NCI-H2171 treated with DMSO at 0.1 percent for 48 hours (cell line): ENCODE measurements around the gene RDH13.
"Not testable (repeated sequence)": the region's sequence is repeated elsewhere in the genome, so short reads cannot be mapped to it uniquely, and the experiment has no call there.

ENCODE experiments used
- DNase-seq: peaks from one replicate; lab custom pipeline; 2025; lab: John Stamatoyannopoulos, UW

RDH13 gene, protein sequence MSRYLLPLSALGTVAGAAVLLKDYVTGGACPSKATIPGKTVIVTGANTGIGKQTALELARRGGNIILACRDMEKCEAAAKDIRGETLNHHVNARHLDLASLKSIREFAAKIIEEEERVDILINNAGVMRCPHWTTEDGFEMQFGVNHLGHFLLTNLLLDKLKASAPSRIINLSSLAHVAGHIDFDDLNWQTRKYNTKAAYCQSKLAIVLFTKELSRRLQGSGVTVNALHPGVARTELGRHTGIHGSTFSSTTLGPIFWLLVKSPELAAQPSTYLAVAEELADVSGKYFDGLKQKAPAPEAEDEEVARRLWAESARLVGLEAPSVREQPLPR

DNA sequence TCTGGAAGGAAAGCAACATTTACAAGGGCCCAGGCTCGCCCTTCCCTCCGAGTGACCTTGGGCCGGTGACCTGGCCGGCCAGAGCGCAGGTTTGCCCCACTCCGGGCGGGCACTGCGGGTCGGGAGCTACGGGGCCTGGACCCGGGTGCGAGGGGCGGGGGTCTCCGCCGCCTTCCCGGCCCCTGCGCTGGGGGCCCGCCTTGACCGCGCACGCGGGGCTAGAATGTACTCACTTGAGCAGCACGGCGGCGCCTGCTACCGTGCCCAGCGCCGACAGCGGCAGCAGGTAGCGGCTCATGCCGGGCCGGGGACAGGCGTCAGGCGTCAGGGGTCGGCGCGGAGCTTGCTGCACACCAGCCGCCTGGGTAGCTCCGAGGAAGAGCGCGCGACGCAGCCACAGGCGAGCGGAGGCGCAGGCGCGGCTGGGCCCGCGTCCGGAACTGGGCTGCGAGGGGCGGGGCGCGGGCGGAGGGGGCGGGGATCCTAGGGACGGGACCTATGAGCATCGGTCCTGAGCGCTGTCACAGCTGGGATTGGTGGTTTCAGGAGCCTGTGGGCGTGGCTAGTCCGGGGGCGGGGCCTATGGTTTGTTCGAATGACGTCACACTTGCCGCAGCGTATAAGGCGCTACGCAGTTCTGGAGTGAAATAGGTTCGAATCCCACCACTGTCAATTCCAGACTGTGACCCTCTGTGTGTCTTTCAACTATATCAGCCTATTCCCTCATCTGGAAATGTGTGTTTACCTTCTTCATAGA is at the start of gene RDH13:
RDH13 (minus strand) TSS at position 414 of the 757 bp plus-strand sequence; CDS start at position 298, 116 bp downstream.
- peak; percentile 96 for DNase-seq

DNA sequence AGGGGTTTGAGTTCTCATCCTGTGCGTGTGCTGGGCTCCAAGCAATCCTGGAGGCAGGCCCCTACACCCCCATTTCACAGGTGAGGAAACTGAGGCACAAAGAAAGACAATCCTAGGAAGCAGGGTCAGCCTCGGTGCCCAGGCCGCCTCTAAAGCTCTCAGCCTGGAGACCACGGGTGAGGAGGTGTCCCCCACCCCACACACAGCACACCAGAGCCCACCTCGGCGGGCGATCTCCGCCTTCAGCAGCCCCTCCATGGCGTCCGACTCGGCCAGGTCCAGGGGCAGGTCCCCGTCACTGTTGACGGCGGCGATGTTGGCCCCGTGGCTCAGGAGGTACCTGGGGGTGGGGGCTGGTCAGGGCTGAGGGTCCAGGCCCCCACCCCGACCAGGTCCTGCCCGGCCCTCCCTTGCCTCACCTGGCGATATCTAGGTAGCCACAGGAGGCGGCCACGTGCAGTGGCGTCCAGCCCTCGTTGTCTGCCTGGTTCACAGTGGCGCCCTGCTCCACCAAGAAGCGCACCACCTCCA is 49.4 kb upstream of the RDH13 start:
- DNase-seq: no peak

DNA sequence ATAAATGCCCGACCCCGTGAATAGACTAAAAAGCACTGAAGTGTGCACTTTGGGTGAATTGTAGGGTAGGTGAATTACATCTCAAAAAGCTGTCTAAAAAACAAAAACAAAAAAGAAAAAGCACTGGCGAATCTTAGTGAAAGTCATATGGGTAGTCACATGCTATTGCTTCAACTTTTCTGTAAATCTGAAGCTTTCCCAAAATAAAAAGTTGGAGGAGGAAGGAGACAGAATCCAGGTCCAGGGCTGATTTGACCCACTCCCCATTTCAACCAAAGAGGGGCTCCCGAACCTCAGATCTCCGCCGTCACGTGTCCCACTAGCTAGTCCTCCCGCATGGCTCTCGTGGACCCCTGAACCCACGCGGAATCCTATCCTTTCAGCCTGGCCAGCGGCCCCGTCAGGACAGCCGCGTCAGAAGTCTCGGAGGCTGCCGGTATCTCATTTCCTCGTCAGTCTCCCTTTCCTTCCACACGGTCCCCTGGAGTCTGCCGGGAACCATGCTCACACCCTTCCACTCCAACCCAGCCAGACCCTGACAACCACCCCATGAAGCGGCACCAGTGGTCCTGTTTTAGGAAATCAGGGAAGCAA is 48.4 kb upstream of the RDH13 start:
- DNase-seq: no peak

DNA sequence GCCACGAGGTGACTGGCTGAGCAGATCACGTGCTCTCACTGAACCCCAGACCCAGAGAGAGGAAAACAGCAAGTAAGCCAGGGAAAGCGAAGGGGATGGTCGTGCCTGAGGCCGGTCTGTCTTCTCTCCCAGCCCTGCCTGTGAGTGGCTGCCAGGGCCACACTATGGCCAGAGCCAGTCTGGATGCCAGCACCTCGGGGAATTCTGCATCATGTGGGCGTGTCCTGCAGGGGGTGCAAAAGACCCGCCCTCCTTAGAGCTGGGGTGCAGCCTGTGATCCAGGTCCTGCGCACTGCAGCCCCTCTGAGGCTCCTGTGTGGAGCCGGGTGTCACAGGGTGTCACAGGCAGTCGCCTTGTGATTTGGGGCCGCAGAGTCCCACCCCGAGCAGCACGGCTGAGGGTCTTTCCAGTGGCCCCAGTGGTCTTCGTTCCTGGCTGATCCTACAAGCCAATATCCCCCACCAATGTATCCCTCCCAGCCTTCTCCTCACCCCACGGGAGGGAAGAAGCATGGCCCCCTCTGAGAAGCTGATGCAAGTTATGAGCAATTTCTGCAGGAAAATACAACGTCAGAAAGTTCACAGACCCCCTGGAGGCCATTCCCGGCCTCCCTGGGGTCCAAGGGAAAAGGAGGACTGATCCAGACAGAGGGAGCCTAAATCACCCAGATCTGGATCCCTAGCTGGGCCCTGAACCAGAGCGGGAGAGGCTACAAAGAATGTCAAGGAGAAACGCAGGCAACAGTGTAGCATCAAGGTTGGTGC is 46.8 kb upstream of the RDH13 start:
- no peak for DNase-seq

DNA sequence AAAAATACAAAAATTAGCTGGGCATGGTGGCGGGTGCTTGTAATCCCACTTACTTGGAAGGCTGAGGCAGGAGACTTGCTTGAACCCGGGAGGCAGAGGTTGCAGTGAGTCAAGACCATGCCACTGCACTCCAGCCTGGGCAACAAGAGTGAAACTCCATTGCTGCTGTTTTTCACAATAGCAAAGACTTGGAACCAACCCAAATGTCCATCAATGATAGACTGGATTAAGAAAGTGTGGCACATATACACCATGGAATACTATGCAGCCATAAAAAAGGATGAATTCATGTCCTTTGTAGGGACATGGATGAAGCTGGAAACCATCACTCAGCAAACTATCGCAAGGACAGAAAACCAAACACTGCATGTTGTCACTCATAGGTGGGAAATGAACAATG is 44.3 kb upstream of the RDH13 start:
- not testable (repeated sequence) for DNase-seq

DNA sequence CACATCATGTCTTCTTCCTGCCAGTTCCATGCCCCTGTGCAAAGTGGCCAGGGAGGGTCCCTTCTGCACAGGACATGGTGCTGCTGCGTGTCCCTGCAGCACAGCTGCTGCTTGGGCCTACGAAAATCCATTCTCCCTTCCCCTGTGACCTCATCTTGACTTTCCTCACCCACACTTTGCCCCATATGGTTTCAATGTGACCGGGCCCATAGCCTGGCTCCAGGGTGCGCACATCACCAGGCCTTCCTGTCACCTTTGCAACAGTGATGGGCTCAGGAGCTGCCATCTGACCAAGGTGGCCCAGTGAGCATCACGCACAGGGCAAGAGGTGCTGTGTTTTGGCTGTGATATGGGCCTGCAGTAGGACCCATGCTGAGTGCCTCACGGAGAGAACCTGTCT is 43.6 kb upstream of the RDH13 start:
- no peak for DNase-seq

DNA sequence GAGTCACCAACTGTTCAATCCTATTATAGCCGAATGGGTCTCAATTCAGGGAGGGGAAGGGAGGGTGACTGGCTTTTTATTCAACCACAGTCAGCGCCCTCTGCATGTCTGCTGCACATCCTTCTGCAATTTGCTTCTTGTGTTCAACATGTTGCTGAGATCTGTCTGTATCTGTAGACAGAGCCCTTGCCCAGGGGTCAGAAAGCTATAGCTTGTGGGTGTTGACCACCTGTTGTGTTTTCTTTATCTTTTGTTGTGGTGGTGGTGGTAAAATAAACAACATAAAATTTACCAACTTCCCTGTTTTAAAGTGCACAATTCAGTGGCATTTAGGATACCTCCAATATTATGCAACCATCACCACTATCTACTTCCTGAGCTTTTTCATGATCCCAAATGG is 42.3 kb upstream of the RDH13 start:
- no peak for DNase-seq

DNA sequence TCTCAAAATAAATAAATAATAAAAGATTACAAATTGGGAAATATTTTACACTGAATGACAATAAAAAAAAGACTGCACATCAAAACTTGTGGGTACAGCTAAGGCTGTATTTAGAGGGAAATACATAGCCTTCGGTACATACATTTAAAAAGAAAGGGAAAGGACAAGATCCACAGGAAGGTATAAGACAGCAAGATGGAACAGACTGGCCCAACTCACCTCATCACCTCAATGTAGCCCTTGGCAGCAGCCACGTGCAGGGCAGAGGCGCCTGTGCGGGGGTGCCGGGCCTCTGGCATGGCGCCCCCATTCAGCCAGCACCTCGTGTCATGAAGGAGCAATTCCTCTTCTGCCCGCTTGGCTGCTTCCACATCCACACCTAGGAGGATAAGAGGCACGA is 40.2 kb upstream of the RDH13 start:
- no peak for DNase-seq

DNA sequence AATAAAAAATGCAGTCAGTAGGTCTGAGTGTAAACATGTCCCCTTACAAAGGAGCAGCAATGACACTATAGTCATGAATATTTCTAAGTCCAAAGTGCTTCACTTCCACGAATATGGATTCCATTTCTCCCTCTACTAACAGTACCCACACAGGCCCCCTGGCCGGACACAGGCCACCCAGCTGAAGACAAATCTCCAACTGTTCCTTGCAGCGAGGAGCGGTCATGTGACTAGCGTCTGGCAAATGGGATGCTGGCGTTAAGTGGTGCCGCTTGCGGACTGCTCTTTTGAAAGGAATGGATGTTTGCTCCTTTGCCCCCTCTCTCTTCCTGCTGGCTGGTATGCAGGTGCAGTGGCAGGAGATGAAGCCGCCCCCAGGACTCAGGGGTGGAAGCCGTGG is 38.3 kb upstream of the RDH13 start:
- no peak for DNase-seq

DNA sequence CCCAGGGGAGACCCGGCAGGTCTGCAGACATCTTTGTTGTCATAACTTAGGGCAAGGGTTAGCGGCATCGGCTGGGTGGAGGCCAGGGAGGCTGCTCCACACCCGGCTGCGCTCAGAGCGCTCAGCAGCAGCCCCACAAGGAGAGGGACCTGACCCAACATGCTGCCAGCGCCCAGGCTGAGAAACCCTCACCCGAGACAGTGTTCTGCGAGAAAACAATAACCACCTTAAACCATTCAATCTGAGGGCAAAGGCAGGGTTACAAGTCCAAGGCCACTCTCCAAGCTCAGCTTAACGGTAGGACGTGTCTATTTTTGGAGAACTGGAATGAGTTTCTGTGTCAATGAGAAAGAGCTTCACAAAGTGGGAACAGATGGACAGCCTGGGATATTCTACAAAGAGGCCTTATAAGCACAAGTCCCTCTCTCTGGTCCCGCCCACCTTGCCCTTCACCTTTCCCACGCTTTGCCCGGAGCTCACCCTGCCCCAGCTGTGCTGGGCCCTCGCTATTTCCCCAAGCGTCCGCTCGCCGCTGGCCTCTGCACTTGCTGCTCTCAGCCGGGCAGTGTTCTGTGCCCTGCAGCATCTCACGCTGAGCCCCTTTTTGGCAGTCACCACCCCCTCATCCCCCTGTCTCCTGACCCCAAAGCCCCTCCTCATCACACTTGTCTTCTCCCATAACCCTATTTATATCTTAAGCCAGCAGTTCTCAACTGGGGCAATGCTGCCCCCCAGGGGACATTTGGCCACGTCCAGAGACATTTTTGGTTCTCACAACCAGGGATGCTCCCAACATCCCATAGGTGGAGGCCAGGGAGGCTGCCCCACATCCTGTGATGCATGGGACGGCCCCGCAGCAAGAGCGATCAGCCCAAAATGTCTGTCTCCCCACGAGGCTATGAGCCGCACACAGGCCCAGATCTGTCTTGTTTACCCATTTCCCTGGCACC is 36.9 kb upstream of the RDH13 start:
- DNase-seq: no peak

DNA sequence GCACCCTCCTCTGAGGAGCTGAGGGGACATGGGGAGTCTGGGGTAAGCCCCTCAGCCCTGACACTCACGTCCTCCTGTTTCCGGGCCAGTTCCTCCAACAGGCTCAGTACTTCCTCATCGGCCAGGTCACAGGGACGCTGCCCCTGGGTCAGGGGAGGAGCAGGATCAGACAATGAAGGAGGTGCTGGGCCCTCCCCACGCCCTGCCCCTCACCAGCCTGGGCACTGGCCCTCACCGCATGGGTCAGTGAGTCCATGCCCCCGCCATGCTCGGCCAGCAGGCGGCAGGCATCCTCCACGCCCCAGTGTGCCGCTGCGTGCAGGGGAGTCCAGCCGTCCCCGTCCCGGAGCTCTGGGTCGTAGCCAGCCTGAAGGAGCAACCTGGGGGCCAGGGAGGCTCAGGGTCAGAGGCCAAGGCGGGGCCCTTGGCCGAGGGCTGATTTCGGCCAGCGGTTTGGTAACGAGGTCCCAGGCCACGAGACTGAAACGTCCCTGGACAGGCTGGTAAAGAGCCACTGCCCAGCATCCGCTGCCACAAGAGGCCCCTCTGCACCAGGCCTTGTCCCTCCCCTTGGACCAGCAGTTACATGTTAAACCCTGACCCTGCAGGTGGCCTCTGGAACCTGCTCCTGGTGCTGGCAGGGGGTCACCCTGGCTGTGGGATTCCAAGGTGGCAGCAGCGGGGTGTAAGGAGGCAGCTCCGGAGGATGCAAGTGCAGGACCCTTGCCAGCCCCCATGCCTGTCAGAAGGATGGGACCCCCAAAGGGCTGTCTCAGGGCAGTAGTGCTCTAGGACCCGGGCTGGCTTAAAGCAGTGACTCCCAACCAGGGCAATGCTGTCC is 36.0 kb upstream of the RDH13 start:
- no peak for DNase-seq

DNA sequence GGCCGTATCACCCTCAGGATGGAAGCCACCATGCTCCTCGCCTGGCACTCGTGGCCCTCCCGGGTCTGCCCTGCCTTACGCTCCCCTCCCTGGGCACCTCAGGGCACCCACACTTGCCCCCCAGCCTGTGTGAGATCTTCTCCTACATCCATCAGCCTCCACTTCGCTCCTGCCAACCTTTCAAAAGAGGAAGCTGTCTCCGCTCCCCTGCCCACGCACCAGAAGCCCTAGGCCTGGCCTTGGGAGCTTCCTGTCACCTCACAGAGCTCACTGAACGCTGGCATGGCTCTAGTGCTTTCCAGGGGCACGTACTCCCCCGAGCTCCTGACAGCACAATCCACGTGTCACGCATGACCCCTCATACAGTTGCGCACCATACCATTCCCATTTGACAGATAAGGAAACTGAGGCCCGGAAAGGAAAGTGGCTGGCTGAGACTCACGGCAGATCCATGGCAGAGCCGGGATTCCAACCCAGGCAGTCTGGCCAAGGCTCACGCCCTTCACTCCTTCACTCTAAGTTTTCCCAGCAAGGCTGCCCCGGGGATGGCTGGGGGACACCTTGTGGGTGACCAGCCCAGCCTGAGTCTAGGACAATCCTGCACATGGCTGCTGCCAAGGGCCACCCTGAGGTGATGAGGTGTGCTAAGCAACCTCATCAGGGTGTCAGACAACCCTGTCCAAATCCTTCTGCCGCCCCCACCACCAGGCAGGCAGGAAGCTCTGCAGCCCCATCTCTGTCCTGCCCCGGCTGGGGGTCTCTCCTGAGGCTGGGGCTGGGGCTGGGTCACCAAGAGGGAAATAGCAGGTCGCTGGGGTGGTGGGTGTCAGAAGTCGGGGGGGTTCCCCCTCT is 35.1 kb upstream of the RDH13 start:
- DNase-seq: no peak

DNA sequence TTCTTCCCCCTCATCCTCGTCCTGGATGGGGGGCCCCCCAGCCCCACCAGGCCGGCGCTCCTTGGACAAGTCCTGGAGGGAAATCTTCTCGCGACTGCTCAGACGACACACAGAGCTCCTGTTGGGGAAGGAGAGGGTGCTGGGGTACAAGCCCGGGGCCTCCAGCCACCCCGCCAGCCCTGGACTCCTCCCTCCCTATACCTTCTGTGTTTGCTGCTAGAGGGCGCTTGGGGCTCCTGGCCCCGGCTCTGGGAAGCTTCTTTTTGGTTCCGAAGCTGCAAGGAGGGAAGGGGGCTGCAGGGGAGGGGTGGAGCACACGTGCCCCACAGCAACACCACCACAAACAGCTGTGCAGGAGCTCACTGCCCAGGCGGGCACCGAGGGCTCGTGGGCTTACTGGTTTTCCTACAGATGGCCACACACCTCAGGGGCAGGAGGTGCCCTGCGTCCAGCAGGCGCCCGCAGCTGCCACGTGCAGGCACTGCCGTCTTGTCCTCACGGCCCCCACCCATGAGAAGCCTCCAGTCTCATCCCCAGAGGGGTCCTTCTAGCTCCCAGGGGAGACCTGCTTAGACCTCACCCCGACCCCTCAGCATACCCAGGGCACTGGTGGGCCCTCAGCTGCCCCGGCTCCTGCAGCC is 33.2 kb upstream of the RDH13 start:
- no peak for DNase-seq

DNA sequence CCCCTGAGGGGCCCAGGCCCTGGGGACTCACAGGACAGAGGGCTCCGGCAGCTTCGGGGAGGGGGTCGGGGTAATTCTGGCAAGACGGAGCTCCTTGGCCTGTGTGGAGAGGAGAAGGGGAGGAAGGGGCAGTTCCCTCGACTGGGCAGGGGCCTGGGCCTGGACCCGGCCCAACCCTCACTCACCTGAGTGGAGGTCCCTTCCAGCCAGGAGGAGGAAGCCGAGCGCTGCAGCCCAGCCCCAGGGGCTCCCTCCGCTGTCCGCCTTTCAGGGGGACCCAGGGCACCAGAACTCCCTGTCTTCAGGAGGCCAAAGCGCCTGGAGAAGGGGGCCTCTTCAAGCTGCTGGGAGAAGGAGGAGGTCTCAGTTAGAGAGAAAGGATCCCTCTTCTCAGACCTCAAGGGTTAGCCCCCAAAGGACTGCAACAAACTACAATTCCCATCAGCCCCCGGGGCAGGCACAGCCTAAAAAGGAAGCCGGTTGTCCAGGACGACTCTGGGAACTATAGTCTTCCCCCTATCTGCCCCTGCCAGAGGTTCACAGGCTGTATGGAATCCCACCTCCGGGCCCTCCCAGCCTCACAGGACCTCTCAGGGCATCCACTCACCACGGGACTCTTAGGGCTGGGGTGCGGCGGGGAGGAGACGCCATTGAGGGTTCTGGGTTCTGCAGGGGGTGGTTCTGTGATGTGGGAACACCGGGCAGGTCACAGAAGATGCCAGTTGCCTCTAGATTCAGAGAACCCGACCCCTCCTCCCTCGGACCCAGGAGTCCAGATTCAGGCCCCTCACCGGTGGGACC is 32.5 kb upstream of the RDH13 start:
- peak; percentile 2 for DNase-seq

DNA sequence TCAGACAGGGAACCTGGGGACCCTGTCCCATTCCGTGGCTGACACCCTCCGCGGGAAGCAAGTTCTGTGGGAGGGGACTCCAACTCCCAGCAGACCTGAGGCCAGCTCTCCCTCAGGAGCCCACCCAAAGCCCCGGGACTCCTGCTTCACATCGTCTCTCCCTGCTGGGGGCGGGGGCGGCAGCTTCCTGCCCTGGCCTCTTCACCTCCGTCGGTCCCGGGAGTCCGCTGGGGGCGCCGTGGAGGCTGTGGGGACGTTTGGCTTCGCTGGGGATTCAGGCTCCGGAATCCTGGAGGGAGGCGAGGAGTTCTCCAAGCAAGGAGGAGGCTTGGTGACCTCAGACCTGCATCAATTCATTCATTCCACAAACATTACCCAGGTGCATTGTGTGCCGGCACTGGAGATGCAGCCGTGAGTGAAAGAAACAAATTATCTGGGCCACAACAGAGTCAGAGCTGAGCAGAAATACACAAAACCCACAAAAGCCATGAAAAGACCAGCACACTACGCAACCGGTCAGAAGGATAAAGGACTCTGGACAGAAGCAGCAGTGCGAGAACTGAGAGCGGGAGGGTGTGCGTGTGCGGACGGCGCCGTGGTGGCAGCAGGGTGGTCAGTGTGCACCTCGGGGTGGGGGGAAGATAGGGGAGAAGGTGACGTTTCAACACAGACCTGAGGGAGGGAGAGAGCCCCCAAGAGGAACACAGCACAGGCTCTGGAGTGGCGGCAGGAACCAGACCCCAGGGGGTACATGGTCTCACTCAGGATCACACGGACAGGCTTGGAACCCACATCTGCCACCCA is 31.7 kb upstream of the RDH13 start:
- no peak for DNase-seq

DNA sequence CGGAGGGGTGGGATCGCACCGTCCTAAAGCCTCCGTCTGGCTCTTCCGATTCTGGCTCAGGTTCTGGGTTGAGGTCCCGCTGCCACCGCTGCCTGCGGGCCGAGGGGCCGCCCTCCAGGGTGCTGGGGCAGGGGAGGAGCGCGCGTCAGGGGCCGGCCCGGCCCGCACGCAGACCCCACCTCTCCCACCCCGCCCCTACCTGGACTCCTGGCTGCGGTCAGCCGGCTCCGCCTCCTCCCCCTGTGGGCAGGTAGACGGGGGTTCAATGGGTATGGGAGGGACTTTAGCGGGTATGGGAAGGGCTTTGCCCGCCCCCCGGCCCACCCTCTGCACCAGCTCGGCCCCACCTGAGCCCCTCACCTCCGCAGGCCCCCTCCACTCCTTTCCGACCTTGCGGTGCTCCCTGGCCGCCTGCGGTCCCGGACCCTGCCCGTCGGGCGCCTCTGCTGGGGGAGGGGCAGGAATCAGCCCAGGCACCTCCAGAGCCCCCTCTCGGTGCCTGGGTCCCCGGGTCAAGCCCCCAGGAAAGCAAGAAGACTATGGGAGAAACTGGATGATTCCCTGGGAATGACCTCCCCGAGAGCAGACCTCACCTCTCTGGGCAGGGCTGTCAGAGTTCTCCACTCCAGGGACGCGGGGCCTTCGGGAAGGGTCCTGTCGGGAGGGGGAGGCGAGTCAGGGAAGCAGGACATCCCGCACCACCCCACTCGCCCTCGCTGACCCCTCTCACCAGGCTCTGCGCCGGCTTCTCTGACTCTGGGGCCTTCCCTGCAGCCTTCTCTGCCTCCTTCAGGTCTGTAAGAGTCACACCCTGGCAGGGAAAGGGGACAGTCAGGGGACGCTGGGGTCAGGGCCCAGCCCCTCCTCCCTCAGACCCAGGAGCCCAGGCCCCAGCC is 29.7 kb upstream of the RDH13 start:
- no peak for DNase-seq
